CD4-positive, CD25-positive, alpha-beta regulatory T cell (primary cell): Measurements from ENCODE around the gene MSI2. TPM values are rescaled to one million over a fixed set of nuclear protein-coding genes. Genes with fewer than 3 reads are reported as not detected.

ENCODE experiments used
- ATAC-seq, 2 donors: fragments of 150-1000 bp; cut with Tn5 transposase; one replicate each; pipeline ENCODE4 v1.10.0; 2021; ENCODE audit warnings: low read depth in 2 of 2, moderate number of reproducible peaks in 2 of 2, moderate library complexity in 1 of 2
- DNase-seq, 3 donors: peaks; one replicate each; pipeline versions ENCODE4 v3.0.0 to v3.0.0-alpha.2; 2012 to 2022; ENCODE audit warnings: mixed read lengths in 1 of 3
- H3K27ac ChIP-seq: one replicate; pipeline ENCODE4 v1.7.0; 2013; ENCODE audit warnings: mild to moderate bottlenecking, low read length; ENCODE audit not compliant: insufficient read depth, poor library complexity, severe bottlenecking
- H3K27me3 ChIP-seq: one replicate; pipeline ENCODE4 v1.7.0; 2013; ENCODE audit warnings: low read length; ENCODE audit not compliant: control insufficient read depth, insufficient read depth
- H3K36me3 ChIP-seq: one replicate; pipeline ENCODE4 v1.7.0; 2013; ENCODE audit warnings: mild to moderate bottlenecking, low read length, moderate library complexity; ENCODE audit not compliant: control insufficient read depth, insufficient read depth
- H3K4me1 ChIP-seq: 2 replicates; pipeline ENCODE4 v1.7.0; 2013; ENCODE audit warnings: mild to moderate bottlenecking, low read length; ENCODE audit not compliant: insufficient read depth, control insufficient read depth, poor library complexity, severe bottlenecking
- H3K4me3 ChIP-seq: one replicate; pipeline ENCODE4 v1.7.0; 2013; ENCODE audit warnings: low read depth, mild to moderate bottlenecking, low read length, moderate library complexity
- H3K9me3 ChIP-seq, 2 experiments: 1 replicate in 1 of 2; 2 replicates in 1 of 2; pipeline ENCODE4 v1.7.0; 2013; ENCODE audit warnings: low read length in 2 of 2, mild to moderate bottlenecking in 1 of 2, moderate library complexity in 1 of 2; ENCODE audit not compliant: control insufficient read depth in 2 of 2
- H3K27ac Mint-ChIP-seq, 3 donors: one replicate each; pipeline ENCODE4 v1.8.0; 2020 to 2022; ENCODE audit warnings: mild to moderate bottlenecking in 3 of 3, mixed read lengths in 3 of 3, moderate library complexity in 2 of 3
- H3K27me3 Mint-ChIP-seq: one replicate; pipeline ENCODE4 v1.8.0; 2022; ENCODE audit warnings: mild to moderate bottlenecking, mixed read lengths
- H3K36me3 Mint-ChIP-seq: one replicate; pipeline ENCODE4 v1.8.0; 2020; ENCODE audit warnings: mixed read lengths
- H3K4me1 Mint-ChIP-seq, 4 donors: one replicate each; pipeline ENCODE4 v1.8.0; 2020 to 2022; ENCODE audit warnings: mixed read lengths in 4 of 4, mild to moderate bottlenecking in 1 of 4
- H3K4me3 Mint-ChIP-seq, 4 donors: one replicate each; pipeline ENCODE4 v1.8.0; 2020 to 2022; ENCODE audit warnings: mild to moderate bottlenecking in 4 of 4, mixed read lengths in 4 of 4, moderate library complexity in 3 of 4
- H3K9me3 Mint-ChIP-seq, 7 donors: one replicate each; pipeline ENCODE4 v1.8.0; 2020 to 2022; ENCODE audit warnings: mixed read lengths in 7 of 7, mild to moderate bottlenecking in 3 of 7, moderate library complexity in 2 of 7
- polyA plus RNA-seq, 4 donors: library from polyadenylated mRNA; unstranded; fragments of 300-500 nt; fragmentation: Illumina TruSeq; gene quantifications; one replicate each; pipeline ENCODE4 v1.2.3, GENCODE V29; 2021
- total RNA-seq: library from RNA; stranded (reverse); gene quantifications from one replicate; pipeline ENCODE4 v1.2.3, GENCODE V29; 2022

The MSI2 gene
- total and polyA plus RNA-seq, 5 donors from 2014 or later: 3.2 to 177 (median 3.4) TPM

DNA sequence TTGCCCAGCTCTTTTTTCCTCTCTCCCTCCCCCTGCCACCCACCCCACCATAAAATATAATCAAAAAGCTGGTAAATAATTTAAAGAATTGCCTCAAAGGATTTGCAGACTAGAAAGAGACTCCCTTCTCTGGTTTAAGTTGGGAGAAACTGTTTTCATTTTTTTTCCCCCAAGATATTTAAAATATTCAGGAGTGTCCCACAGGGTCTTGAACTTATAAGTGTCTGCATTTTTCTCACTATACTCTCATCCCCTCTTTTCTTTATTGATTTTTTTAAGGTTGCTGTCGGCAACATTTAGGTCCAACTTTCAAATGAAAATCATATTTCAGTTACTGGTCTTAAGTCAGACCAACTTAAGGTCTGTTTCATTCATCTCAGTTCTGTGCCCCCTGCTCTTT is 210.2 kb downstream of the MSI2 start:
- Mint-ChIP-seq H3K27ac (peak overlapping the region in 1 of 3 donors; percentile 39), H3K9me3 (peaks cover 0 to 2% (median 0%) of the 10 kb centered on the region in 7 donors), H3K36me3 (peaks cover 14% of the 10 kb centered on the region), H3K4me3 (no peak overlapping the region), H3K27me3 (no peaks in the 10 kb centered on the region), H3K4me1 (peaks cover 0 to 72% (median 53%) of the 10 kb centered on the region in 4 donors)
- ATAC-seq: no peak
- Histone ChIP-seq H3K36me3 (peaks cover 3% of the 10 kb centered on the region), H3K4me1 (peaks cover 20% of the 10 kb centered on the region), H3K27ac (no peak overlapping the region), H3K27me3 (no peaks in the 10 kb centered on the region), H3K4me3 (no peak overlapping the region), H3K9me3 (no peaks in the 10 kb centered on the region)
- DNase-seq: no peak

DNA sequence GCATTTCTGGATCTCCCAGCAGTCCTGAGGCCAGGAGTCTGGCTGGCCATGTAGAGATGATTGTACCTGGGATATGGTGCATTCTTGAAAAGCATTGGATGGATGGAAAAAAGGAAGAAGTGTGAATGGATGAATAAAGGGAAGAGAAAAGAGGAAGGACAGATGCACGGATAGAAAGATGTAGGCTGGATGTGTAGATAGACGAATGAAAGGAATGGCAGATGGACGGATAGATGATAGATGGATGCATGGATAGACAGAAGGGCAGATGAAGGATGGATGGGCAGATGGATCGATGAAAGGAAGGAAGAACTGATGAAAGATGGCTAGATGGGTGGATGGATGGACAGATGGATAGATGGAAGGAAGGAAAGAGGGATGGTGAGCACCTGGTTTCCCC is 210.9 kb downstream of the MSI2 start:
- H3K4me1 Mint-ChIP-seq: peaks cover 0 to 65% (median 46%) of the 10 kb centered on the region in 4 donors
- H3K27ac ChIP-seq: no peak overlapping the region

DNA sequence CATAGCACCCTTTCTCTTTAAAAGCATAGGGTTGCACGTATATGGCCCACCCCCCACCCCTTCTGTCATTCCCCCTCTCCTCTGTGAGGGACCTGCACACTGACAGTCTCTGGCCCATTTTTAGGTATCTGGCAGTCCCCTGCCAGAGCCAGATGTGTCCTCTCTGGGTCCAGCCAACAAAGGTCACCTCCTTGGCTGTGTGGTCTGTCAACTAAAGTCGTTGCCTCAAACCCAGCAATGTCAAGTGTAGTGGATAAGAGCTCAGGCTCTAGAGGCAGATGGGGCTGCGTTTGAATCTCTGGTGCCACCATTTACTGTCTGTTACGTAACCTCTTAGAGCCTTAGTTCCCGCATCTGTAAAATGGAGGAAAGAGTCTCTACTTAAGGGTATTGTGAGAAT is 211.5 kb downstream of the MSI2 start:
- H3K27me3 ChIP-seq: no peaks in the 10 kb centered on the region
- H3K4me1 ChIP-seq: peaks cover 7% of the 10 kb centered on the region
- Mint-ChIP-seq H3K27me3 (no peaks in the 10 kb centered on the region), H3K9me3 (peaks cover 0 to 2% (median 0%) of the 10 kb centered on the region in 7 donors), H3K27ac (no peak overlapping the region), H3K36me3 (peaks cover 6% of the 10 kb centered on the region), H3K4me1 (peaks cover 0 to 63% (median 43%) of the 10 kb centered on the region in 4 donors), H3K4me3 (no peak overlapping the region)
- no peak overlapping the region for H3K4me3 ChIP-seq
- H3K9me3 ChIP-seq: no peaks in the 10 kb centered on the region
- no peak overlapping the region for H3K27ac ChIP-seq
- H3K36me3 ChIP-seq: peaks cover 3% of the 10 kb centered on the region
- DNase-seq (no peak), ATAC-seq (no peak)

More for the DNA sequence above, 210.9 kb downstream of the MSI2 start:
- Histone ChIP-seq H3K4me1 (peaks cover 13% of the 10 kb centered on the region), H3K27me3 (no peaks in the 10 kb centered on the region), H3K4me3 (no peak overlapping the region), H3K9me3 (no peaks in the 10 kb centered on the region), H3K36me3 (peaks cover 3% of the 10 kb centered on the region)
- ATAC-seq (no peak), DNase-seq (no peak)
- Mint-ChIP-seq H3K4me3 (no peak overlapping the region), H3K36me3 (peaks cover 8% of the 10 kb centered on the region), H3K9me3 (peaks cover 0 to 2% (median 0%) of the 10 kb centered on the region in 7 donors), H3K27me3 (no peaks in the 10 kb centered on the region), H3K27ac (peak overlapping the region in 1 of 3 donors; percentile 29)

DNA sequence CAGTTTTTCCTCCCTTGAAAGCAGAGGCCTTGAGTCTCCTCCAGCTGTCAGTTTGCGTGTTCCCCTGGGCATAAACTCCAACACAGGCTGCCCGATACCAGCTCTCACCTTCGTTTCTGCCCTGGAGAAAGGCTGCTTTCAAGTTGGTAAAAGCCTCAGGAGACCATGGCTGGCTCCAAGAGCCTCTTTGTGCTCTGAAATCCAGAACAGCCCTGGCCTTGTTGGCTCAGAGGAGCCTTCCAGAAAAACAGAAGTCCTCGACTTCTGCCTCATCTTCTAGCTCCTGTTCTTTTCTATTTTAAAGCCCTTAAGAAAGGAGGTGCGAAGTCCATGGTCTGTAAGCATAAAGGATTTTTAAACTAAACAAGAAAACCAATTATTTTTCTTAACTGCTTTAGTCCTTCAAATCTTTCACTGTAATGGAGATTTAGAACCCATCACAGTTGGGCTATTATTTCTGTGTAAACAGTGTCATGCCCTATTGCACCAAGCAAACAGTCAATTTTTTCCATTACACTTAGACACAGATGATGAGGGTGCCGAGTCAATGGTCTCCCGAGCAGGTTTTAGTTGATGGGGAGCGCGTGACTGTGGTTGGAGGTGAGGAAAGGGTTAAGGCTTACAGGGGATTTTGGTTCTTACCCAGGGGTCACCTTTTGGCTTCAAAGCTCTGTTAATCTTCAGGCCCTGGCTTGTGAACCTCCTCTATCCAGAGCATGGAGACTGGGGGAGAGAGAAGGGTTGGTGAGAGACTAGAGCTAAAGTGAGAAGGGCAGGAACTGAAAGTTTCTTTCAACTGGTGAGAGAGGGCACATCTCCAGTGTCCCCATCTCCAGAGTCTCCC is 212.8 kb downstream of the MSI2 start:
- H3K36me3 Mint-ChIP-seq: peaks cover 6% of the 10 kb centered on the region
- DNase-seq: no peak
- H3K9me3 ChIP-seq: no peaks in the 10 kb centered on the region
- H3K27ac Mint-ChIP-seq: peak overlapping the region in 2 of 3 donors; percentile 48 to 56
- H3K36me3 ChIP-seq: peaks cover 3% of the 10 kb centered on the region
- H3K27ac ChIP-seq: no peak overlapping the region
- H3K4me3 Mint-ChIP-seq: peak overlapping the region in 1 of 4 donors; percentile 3
- H3K9me3 Mint-ChIP-seq: no peaks in the 10 kb centered on the region
- H3K27me3 ChIP-seq: no peaks in the 10 kb centered on the region
- no peaks in the 10 kb centered on the region for H3K27me3 Mint-ChIP-seq
- no peak overlapping the region for H3K4me3 ChIP-seq
- no peak for ATAC-seq
- H3K4me1 Mint-ChIP-seq: peaks cover 0 to 56% (median 31%) of the 10 kb centered on the region in 4 donors
- H3K4me1 ChIP-seq: no peaks in the 10 kb centered on the region

DNA sequence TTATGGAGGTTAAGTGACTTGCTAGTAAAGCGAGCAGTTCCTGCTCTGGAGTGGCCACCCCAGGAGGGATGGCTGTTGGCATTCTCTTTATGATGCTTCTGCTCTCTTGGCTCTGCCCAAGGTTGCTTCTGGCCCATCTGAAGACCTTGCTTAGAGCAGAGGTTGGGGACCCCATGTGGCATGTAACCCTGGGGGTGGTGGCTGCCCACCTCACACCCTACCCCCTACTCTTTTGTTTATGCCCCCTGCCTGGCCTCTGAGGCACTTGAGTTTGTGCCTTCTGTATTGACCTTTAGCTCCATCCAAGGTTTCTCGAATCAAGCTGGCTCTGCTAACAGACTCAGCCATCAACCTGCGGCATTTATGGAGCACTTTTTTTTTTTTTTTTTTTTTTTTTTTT is 214.6 kb downstream of the MSI2 start:
- ATAC-seq (no peak), DNase-seq (no peak)
- Mint-ChIP-seq H3K36me3 (peaks cover 14% of the 10 kb centered on the region), H3K4me1 (peaks cover 2 to 51% (median 21%) of the 10 kb centered on the region in 4 donors), H3K27me3 (peaks cover 4% of the 10 kb centered on the region), H3K4me3 (no peak overlapping the region), H3K27ac (peak overlapping the region in 1 of 3 donors; percentile 56), H3K9me3 (no peaks in the 10 kb centered on the region)
- no peaks in the 10 kb centered on the region for H3K4me1 ChIP-seq
- no peak overlapping the region for H3K4me3 ChIP-seq
- no peaks in the 10 kb centered on the region for H3K36me3 ChIP-seq
- no peak overlapping the region for H3K27ac ChIP-seq
- H3K27me3 ChIP-seq: no peaks in the 10 kb centered on the region
- no peaks in the 10 kb centered on the region for H3K9me3 ChIP-seq

DNA sequence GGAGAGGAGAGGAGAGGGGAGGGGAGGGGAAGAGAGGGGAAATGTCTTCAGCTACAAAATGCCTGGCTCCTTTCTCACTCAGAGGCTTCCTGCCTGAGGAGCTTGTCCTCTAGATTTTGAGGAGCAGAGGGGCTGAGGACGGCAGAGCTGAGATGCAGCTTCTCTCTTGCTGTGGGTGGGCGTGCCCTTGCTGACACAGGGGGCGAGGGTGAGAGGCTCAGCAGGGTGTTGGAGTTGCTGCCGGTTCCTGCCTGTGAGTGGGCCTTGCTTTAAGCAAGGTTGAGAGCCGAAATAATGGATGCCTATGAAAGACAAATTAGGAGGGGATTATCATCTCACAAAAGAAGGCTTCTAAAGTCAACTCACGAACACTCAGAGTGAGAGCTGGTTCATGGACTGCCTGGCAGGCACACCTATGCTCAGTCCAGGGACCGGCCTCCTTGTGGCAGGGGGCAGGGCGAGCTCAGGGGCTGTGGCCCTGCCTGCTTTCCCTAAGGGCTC is 215.6 kb downstream of the MSI2 start:
- Mint-ChIP-seq H3K4me1 (peaks cover 4 to 49% (median 28%) of the 10 kb centered on the region in 4 donors), H3K27me3 (peaks cover 4% of the 10 kb centered on the region), H3K36me3 (peaks cover 14% of the 10 kb centered on the region), H3K4me3 (no peak overlapping the region), H3K9me3 (no peaks in the 10 kb centered on the region), H3K27ac (no peak overlapping the region)
- H3K4me1 ChIP-seq: no peaks in the 10 kb centered on the region
- H3K9me3 ChIP-seq: no peaks in the 10 kb centered on the region
- no peaks in the 10 kb centered on the region for H3K27me3 ChIP-seq
- no peak for ATAC-seq
- no peak for DNase-seq
- no peak overlapping the region for H3K4me3 ChIP-seq
- no peaks in the 10 kb centered on the region for H3K36me3 ChIP-seq
- no peak overlapping the region for H3K27ac ChIP-seq

DNA sequence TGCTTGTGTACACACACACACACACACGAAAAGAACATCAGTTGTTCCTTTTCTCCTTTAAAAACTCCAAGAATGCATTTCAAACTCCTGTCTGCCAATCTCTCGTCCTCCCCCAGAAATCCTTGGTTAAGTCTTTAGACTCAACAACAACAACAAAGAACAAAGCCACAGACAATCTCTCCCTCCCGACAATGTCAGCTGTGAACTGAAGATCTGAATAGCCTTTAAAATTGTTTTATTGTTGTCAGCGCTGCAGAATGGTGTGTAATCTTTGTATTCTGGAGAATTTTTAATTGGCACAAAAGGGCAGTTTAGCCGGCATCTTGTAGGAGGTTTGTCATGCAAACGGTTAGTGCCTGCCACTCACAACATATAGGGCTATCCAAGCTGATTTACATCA is 219.5 kb downstream of the MSI2 start:
- ATAC-seq (no peak), DNase-seq (no peak)
- Histone ChIP-seq H3K9me3 (no peaks in the 10 kb centered on the region), H3K4me1 (peaks cover 4% of the 10 kb centered on the region), H3K27me3 (no peaks in the 10 kb centered on the region), H3K36me3 (no peaks in the 10 kb centered on the region), H3K27ac (no peak overlapping the region), H3K4me3 (no peak overlapping the region)
- H3K27me3 Mint-ChIP-seq: peaks cover 4% of the 10 kb centered on the region
- peaks cover 16% of the 10 kb centered on the region for H3K36me3 Mint-ChIP-seq
- peak overlapping the region in 1 of 3 donors; percentile 8 for H3K27ac Mint-ChIP-seq
- peaks cover 4 to 55% (median 31%) of the 10 kb centered on the region in 4 donors for H3K4me1 Mint-ChIP-seq
- no peaks in the 10 kb centered on the region for H3K9me3 Mint-ChIP-seq
- no peak overlapping the region for H3K4me3 Mint-ChIP-seq
